ENCODE data around the gene DNAJC16.

The DNAJC16 gene

GRCh38 chr1:15618655-15619525 is 92.2 kb downstream of the DNAJC16 start:
- DNase-seq: no peak

GRCh38 chr1:15620155-15620545 is 93.5 kb downstream of the DNAJC16 start:
- DNase-seq: no peak

- DNase-seq: no peak
Observed at GRCh38 chr1:15620902-15621682, 94.4 kb downstream of the DNAJC16 start.

- no peak for DNase-seq
Observed at GRCh38 chr1:15621975-15622374, 95.3 kb downstream of the DNAJC16 start.

- DNase-seq: no peak
Observed at GRCh38 chr1:15622712-15623373, 96.2 kb downstream of the DNAJC16 start.

GRCh38 chr1:15623435-15623834 is 96.8 kb downstream of the DNAJC16 start:
- DNase-seq: no peak

- DNase-seq: no peak
Observed at GRCh38 chr1:15624133-15624714, 97.6 kb downstream of the DNAJC16 start.

- no peak for DNase-seq
Observed at GRCh38 chr1:15625056-15625917, 98.6 kb downstream of the DNAJC16 start.

Measured in amygdala (tissue), 56 donors.